Neutrophil (primary cell): ENCODE results near the gene KIAA0825.

ENCODE experiments used
- H3K27ac ChIP-seq: fragments of 200-600 bp; sonication (generic); 2 replicates; pipeline ENCODE4 v1.5.1; 2016; ENCODE audit warnings: mild to moderate bottlenecking, moderate library complexity
- H3K27me3 ChIP-seq: fragments of 200-600 bp; sonication (generic); 2 replicates; pipeline ENCODE4 v1.6.0; 2016; ENCODE audit warnings: mild to moderate bottlenecking
- H3K36me3 ChIP-seq: fragments of 200-600 bp; sonication (generic); 2 replicates; pipeline ENCODE4 v1.5.1; 2017
- H3K4me1 ChIP-seq, 2 experiments: fragments of 200-600 bp in 1 of 2; sonication (generic) in 1 of 2; 1 replicate in 1 of 2; 2 replicates in 1 of 2; pipeline versions ENCODE4 v1.5.1 to v1.6.1; 2013 to 2016; ENCODE audit warnings: low read depth in 1 of 2, low read length in 1 of 2, mild to moderate bottlenecking in 1 of 2, moderate library complexity in 1 of 2; ENCODE audit not compliant: control insufficient read depth in 1 of 2, insufficient read depth in 1 of 2
- H3K4me3 ChIP-seq, 2 experiments: fragments of 200-600 bp in 1 of 2; sonication (generic) in 1 of 2; 1 replicate in 1 of 2; 2 replicates in 1 of 2; pipeline ENCODE4 v1.5.1; 2013 to 2016; ENCODE audit warnings: low read depth in 1 of 2, low read length in 1 of 2, mild to moderate bottlenecking in 1 of 2, moderate library complexity in 1 of 2
- H3K9me3 ChIP-seq: fragments of 200-600 bp; sonication (generic); 2 replicates; pipeline ENCODE4 v1.5.1; 2016
- CTCF ChIP-seq: fragments of 200-600 bp; sonication (generic); IDR thresholded peaks from 2 replicates; pipeline ENCODE4 v1.5.1; 2016; ENCODE audit warnings: antibody characterized with exemption

The KIAA0825 gene

GRCh38 chr5:94467346-94467953 is 151.0 kb downstream of the KIAA0825 start:
- Histone ChIP-seq H3K9me3 (no peaks in the 10 kb centered on the region), H3K4me3 (no peak overlapping the region), H3K27ac (no peak overlapping the region), H3K4me1 (no peaks in the 10 kb centered on the region), H3K36me3 (no peaks in the 10 kb centered on the region), H3K27me3 (no peaks in the 10 kb centered on the region)
- TF ChIP-seq CTCF, result no peak

- Histone ChIP-seq H3K9me3 (no peaks in the 10 kb centered on the region), H3K4me1 (no peaks in the 10 kb centered on the region), H3K27ac (no peak overlapping the region), H3K4me3 (no peak overlapping the region), H3K36me3 (no peaks in the 10 kb centered on the region), H3K27me3 (no peaks in the 10 kb centered on the region)
- TF ChIP-seq CTCF, result no peak
Measured at GRCh38 chr5:94463739-94464138, 154.7 kb downstream of the KIAA0825 start.

- Histone ChIP-seq H3K4me3 (no peak overlapping the region), H3K27me3 (no peaks in the 10 kb centered on the region), H3K9me3 (no peaks in the 10 kb centered on the region), H3K36me3 (no peaks in the 10 kb centered on the region), H3K4me1 (no peaks in the 10 kb centered on the region), H3K27ac (no peak overlapping the region)
- no peak for TF ChIP-seq CTCF
Measured at GRCh38 chr5:94461131-94461530, 157.3 kb downstream of the KIAA0825 start.

- no peaks in the 10 kb centered on the region for H3K27me3 ChIP-seq
- H3K4me3 ChIP-seq, result no peak overlapping the region
- H3K4me1 ChIP-seq, result no peaks in the 10 kb centered on the region
- H3K27ac ChIP-seq, result no peak overlapping the region
- H3K9me3 ChIP-seq, result no peaks in the 10 kb centered on the region
- no peak for TF ChIP-seq CTCF
- no peaks in the 10 kb centered on the region for H3K36me3 ChIP-seq
Measured at GRCh38 chr5:94459915-94460314, 158.5 kb downstream of the KIAA0825 start.

- no peak for TF ChIP-seq CTCF
- Histone ChIP-seq H3K27ac (no peak overlapping the region), H3K9me3 (no peaks in the 10 kb centered on the region), H3K4me1 (no peaks in the 10 kb centered on the region), H3K27me3 (no peaks in the 10 kb centered on the region), H3K4me3 (no peak overlapping the region), H3K36me3 (no peaks in the 10 kb centered on the region)
Measured at GRCh38 chr5:94457788-94458187, 160.6 kb downstream of the KIAA0825 start.

- no peak for TF ChIP-seq CTCF
- Histone ChIP-seq H3K27ac (no peak overlapping the region), H3K4me1 (no peaks in the 10 kb centered on the region), H3K27me3 (no peaks in the 10 kb centered on the region), H3K4me3 (no peak overlapping the region), H3K9me3 (no peaks in the 10 kb centered on the region), H3K36me3 (peaks cover 1% of the 10 kb centered on the region)
Measured at GRCh38 chr5:94445726-94446125, 172.7 kb downstream of the KIAA0825 start.
